ENCODE data around the gene RBBP5.

RBBP5 gene

GRCh38 chr1:205150651-205151428, 29.1 kb upstream of the RBBP5 start:
- no peak overlapping the region for H3K4me3 ChIP-seq (replicated peaks; ENCODE audit: insufficient read depth, low read length)
- TF ChIP-seq REST (IDR thresholded peaks at IDR 0.05; ENCODE audit: insufficient replicate concordance, low read depth) (no peak), GABPA (IDR thresholded peaks at IDR 0.05; ENCODE audit: low read depth) (no peak), CTCF (IDR thresholded peaks at IDR 0.05; ENCODE audit: insufficient read depth, low read length) (no peak), SPI1 (IDR thresholded peaks at IDR 0.05; ENCODE audit: borderline replicate concordance, low read depth) (no peak), POLR2AphosphoS5 (IDR thresholded peaks at IDR 0.05; ENCODE audit: low read depth) (no peak)

GRCh38 chr1:205147191-205147835, 25.5 kb upstream of the RBBP5 start:
- no peak for TF ChIP-seq POLR2AphosphoS5 (IDR thresholded peaks at IDR 0.05; ENCODE audit: low read depth)
- TF ChIP-seq GABPA (IDR thresholded peaks at IDR 0.05; ENCODE audit: low read depth), result no peak
- no peak for TF ChIP-seq REST (IDR thresholded peaks at IDR 0.05; ENCODE audit: insufficient replicate concordance, low read depth)
- no peak for TF ChIP-seq SPI1 (IDR thresholded peaks at IDR 0.05; ENCODE audit: borderline replicate concordance, low read depth)
- TF ChIP-seq CTCF (IDR thresholded peaks at IDR 0.05; ENCODE audit: insufficient read depth, low read length), result no peak
- Histone ChIP-seq H3K4me3 (replicated peaks; ENCODE audit: insufficient read depth, low read length) (no peak overlapping the region), H3K27me3 (ENCODE audit: insufficient read depth, poor library complexity, severe bottlenecking) (no peaks in the 10 kb centered on the region), H3K27ac (replicated peaks) (no peak overlapping the region)
- no peak for DNase-seq (ENCODE audit: low read depth in 1 of 2, low spot score in 1 of 2)

More at GRCh38 chr1:205150651-205151428, 29.1 kb upstream of the RBBP5 start:
- no peak overlapping the region for H3K27ac ChIP-seq (replicated peaks)
- no peaks in the 10 kb centered on the region for H3K27me3 ChIP-seq (ENCODE audit: insufficient read depth, poor library complexity, severe bottlenecking)
- no peak for DNase-seq (ENCODE audit: low read depth in 1 of 2, low spot score in 1 of 2)

- H3K4me3 ChIP-seq (replicated peaks; ENCODE audit: insufficient read depth, low read length), result no peak overlapping the region
- no peaks in the 10 kb centered on the region for H3K27me3 ChIP-seq (ENCODE audit: insufficient read depth, poor library complexity, severe bottlenecking)
- DNase-seq (ENCODE audit: low read depth in 1 of 2, low spot score in 1 of 2), result no peak
- H3K27ac ChIP-seq (replicated peaks), result no peak overlapping the region
- TF ChIP-seq SPI1 (IDR thresholded peaks at IDR 0.05; ENCODE audit: borderline replicate concordance, low read depth) (no peak), POLR2AphosphoS5 (IDR thresholded peaks at IDR 0.05; ENCODE audit: low read depth) (no peak), CTCF (IDR thresholded peaks at IDR 0.05; ENCODE audit: insufficient read depth, low read length) (no peak), REST (IDR thresholded peaks at IDR 0.05; ENCODE audit: insufficient replicate concordance, low read depth) (no peak), GABPA (IDR thresholded peaks at IDR 0.05; ENCODE audit: low read depth) (no peak)
Observed at GRCh38 chr1:205144751-205145150, 23.0 kb upstream of the RBBP5 start.
